CD4-positive, alpha-beta T cell (primary cell): ENCODE measurements around the gene CDH12. TPM values are rescaled to one million over a fixed set of nuclear protein-coding genes. Genes with fewer than 3 reads are reported as not detected.

ENCODE experiments used
- ATAC-seq: fragments of 200-7000 bp; cut with Tn5 transposase; one replicate; pipeline ENCODE4 v1.10.0; 2022; ENCODE audit warnings: mild to moderate bottlenecking; ENCODE audit not compliant: poor library complexity
- CTCF ChIA-PET: fragments of 350-600 bp; sonication (Branson Sonifier 250); formaldehyde crosslinking; loops from one replicate; lab custom pipeline; 2021; ENCODE audit warnings: antibody characterized with exemption, inconsistent platforms; lab: Charles Lee
- POLR2A ChIA-PET: fragments of 350-600 bp; sonication (Branson Sonifier 250); formaldehyde crosslinking; loops from one replicate; lab custom pipeline; 2021; ENCODE audit warnings: antibody characterized with exemption, inconsistent platforms; lab: Charles Lee
- DNase-seq, 14 experiments: peaks; one replicate each; pipeline ENCODE4 v3.0.0-alpha.2; 2013 to 2020; ENCODE audit warnings: mixed read lengths in 2 of 14
- H3K27ac ChIP-seq, 2 donors: one replicate each; pipeline versions ENCODE4 v1.5.1 to v1.7.0; 2013; ENCODE audit warnings: low read length in 2 of 2, low read depth in 1 of 2, mild to moderate bottlenecking in 1 of 2
- H3K27me3 ChIP-seq, 2 experiments: 1 replicate in 1 of 2; 2 replicates in 1 of 2; pipeline versions ENCODE4 v1.6.1 to v1.7.0; 2013; ENCODE audit warnings: low read length in 2 of 2, control low read depth in 1 of 2, mild to moderate bottlenecking in 1 of 2, moderate library complexity in 1 of 2; ENCODE audit not compliant: insufficient read depth in 2 of 2, control insufficient read depth in 1 of 2
- H3K36me3 ChIP-seq: one replicate; pipeline ENCODE4 v1.6.1; 2013; ENCODE audit warnings: low read length, control low read depth; ENCODE audit not compliant: insufficient read depth
- H3K4me1 ChIP-seq: one replicate; pipeline ENCODE4 v1.6.1; 2013; ENCODE audit warnings: low read length, control low read depth; ENCODE audit not compliant: insufficient read depth
- H3K4me3 ChIP-seq: one replicate; pipeline ENCODE4 v1.5.1; 2013; ENCODE audit warnings: mild to moderate bottlenecking, low read length, moderate library complexity
- H3K9me3 ChIP-seq, 2 experiments: 1 replicate in 1 of 2; 2 replicates in 1 of 2; pipeline versions ENCODE4 v1.6.1 to v1.7.0; 2013; ENCODE audit warnings: low read length in 2 of 2, mild to moderate bottlenecking in 2 of 2, control low read depth in 1 of 2, moderate library complexity in 1 of 2; ENCODE audit not compliant: control insufficient read depth in 1 of 2, insufficient read depth in 1 of 2
- H3K27ac Mint-ChIP-seq: one replicate; pipeline ENCODE4 v1.8.0; 2020; ENCODE audit warnings: mixed read lengths
- H3K27me3 Mint-ChIP-seq: one replicate; pipeline ENCODE4 v1.8.0; 2021; ENCODE audit warnings: mixed read lengths
- H3K36me3 Mint-ChIP-seq: one replicate; pipeline ENCODE4 v1.8.0; 2021; ENCODE audit warnings: low read depth, mixed read lengths
- H3K4me1 Mint-ChIP-seq: one replicate; pipeline ENCODE4 v1.8.0; 2021; ENCODE audit warnings: low read depth, mixed read lengths
- H3K4me3 Mint-ChIP-seq: one replicate; pipeline ENCODE4 v1.8.0; 2020; ENCODE audit warnings: mild to moderate bottlenecking, mixed read lengths
- H3K9me3 Mint-ChIP-seq: one replicate; pipeline ENCODE4 v1.8.0; 2020; ENCODE audit warnings: mixed read lengths
- CTCF ChIP-seq: fragments of 200-600 bp; IDR thresholded peaks from one replicate; pipeline ENCODE4 v1.8.0; 2022; ENCODE audit warnings: antibody characterized with exemption, mild to moderate bottlenecking
- intact Hi-C, 2 experiments: fragments of 100-400 bp; cut with DNase I in 1 of 2; cut with micrococcal nuclease in 1 of 2; formaldehyde crosslinking; loops; one replicate each; pipeline versions ENCODE4 v1.15.1 to v1.9.0; 2023 to 2025; cut with DNase I, micrococcal nuclease
- total RNA-seq, 174 experiments: library from RNA in 2 of 174; stranded (reverse) in 2 of 174; gene quantifications; one replicate each; pipeline ENCODE4 v1.2.3 and lab custom pipeline; 2021 to 2026

The CDH12 gene
- total RNA-seq, 2 experiments from 2014 or later = not detected

- no peak overlapping the region for H3K4me3 Mint-ChIP-seq
- Histone ChIP-seq H3K9me3 (peaks cover 0 to 7% of the 10 kb centered on the region in 2 experiments), H3K27me3 (no peaks in the 10 kb centered on the region), H3K27ac (no peak overlapping the region), H3K36me3 (no peaks in the 10 kb centered on the region), H3K4me1 (no peaks in the 10 kb centered on the region), H3K4me3 (no peak overlapping the region)
- H3K36me3 Mint-ChIP-seq = no peaks in the 10 kb centered on the region
- no peaks in the 10 kb centered on the region for H3K27me3 Mint-ChIP-seq
- no peaks in the 10 kb centered on the region for H3K4me1 Mint-ChIP-seq
- ChIA-PET POLR2A (no interaction called here), CTCF (no interaction called here)
- ATAC-seq = no peak
- DNase-seq = no peak
- peaks cover 3% of the 10 kb centered on the region for H3K9me3 Mint-ChIP-seq
- no peak overlapping the region for H3K27ac Mint-ChIP-seq
- TF ChIP-seq CTCF = no peak
- intact Hi-C loops = no loop called here
Measured at GRCh38 chr5:21895766-21896350, 957.3 kb downstream of the CDH12 start.

GRCh38 chr5:21893161-21893560, 960.0 kb downstream of the CDH12 start:
- H3K4me3 Mint-ChIP-seq = no peak overlapping the region
- no peak for TF ChIP-seq CTCF
- no peaks in the 10 kb centered on the region for H3K4me1 Mint-ChIP-seq
- ATAC-seq (no peak), DNase-seq (no peak)
- no peaks in the 10 kb centered on the region for H3K27me3 Mint-ChIP-seq
- Histone ChIP-seq H3K9me3 (peaks cover 0 to under 1% of the 10 kb centered on the region in 2 experiments), H3K36me3 (no peaks in the 10 kb centered on the region), H3K4me3 (no peak overlapping the region), H3K4me1 (no peaks in the 10 kb centered on the region), H3K27ac (no peak overlapping the region), H3K27me3 (no peaks in the 10 kb centered on the region)
- POLR2A ChIA-PET = no interaction called here
- no peaks in the 10 kb centered on the region for H3K36me3 Mint-ChIP-seq
- peaks cover 3% of the 10 kb centered on the region for H3K9me3 Mint-ChIP-seq
- intact Hi-C loops = no loop called here
- CTCF ChIA-PET = no interaction called here
- no peak overlapping the region for H3K27ac Mint-ChIP-seq

GRCh38 chr5:21889581-21889980, 963.6 kb downstream of the CDH12 start:
- H3K9me3 ChIP-seq = no peaks in the 10 kb centered on the region
- no peak overlapping the region for H3K27ac Mint-ChIP-seq
- no peaks in the 10 kb centered on the region for H3K27me3 Mint-ChIP-seq

More at GRCh38 chr5:21889581-21889980, 963.6 kb downstream of the CDH12 start:
- TF ChIP-seq CTCF = no peak
- no peak for ATAC-seq
- H3K36me3 Mint-ChIP-seq = no peaks in the 10 kb centered on the region
- H3K9me3 Mint-ChIP-seq = peaks cover 9% of the 10 kb centered on the region
- Histone ChIP-seq H3K4me3 (no peak overlapping the region), H3K36me3 (no peaks in the 10 kb centered on the region), H3K27ac (no peak overlapping the region), H3K27me3 (no peaks in the 10 kb centered on the region), H3K4me1 (no peaks in the 10 kb centered on the region)
- DNase-seq = no peak
- POLR2A ChIA-PET = no interaction called here
- H3K4me3 Mint-ChIP-seq = no peak overlapping the region
- H3K4me1 Mint-ChIP-seq = no peaks in the 10 kb centered on the region
- CTCF ChIA-PET = no interaction called here
- intact Hi-C loops = no loop called here
